ENCODE data around the gene ADAT3.

GRCh38 chr19:1883784-1884183 is 21.4 kb upstream of the ADAT3 start:
- TF ChIP-seq CTCF (IDR thresholded peaks at IDR 0.05) (no peak), POLR2A (IDR thresholded peaks at IDR 0.05) (no peak)
